OCI-LY1 (cell line): ENCODE results near the gene GNA14.

Experiments used
- H2AFZ ChIP-seq: fragments of 200-600 bp; sonication (generic), shearing (Covaris generic); 2 replicates; pipeline ENCODE4 v1.6.0; 2014; ENCODE audit warnings: antibody characterized with exemption, mild to moderate bottlenecking, low read length
- H3F3A ChIP-seq: fragments of 200-600 bp; sonication (generic), shearing (Covaris generic); 2 replicates; pipeline ENCODE4 v1.6.0; 2014; ENCODE audit warnings: mild to moderate bottlenecking, antibody characterized with exemption, low read length, moderate library complexity; ENCODE audit not compliant: insufficient read depth
- H3K27ac ChIP-seq: fragments of 200-600 bp; sonication (generic); 2 replicates; pipeline ENCODE4 v1.5.1; 2014; ENCODE audit warnings: low read length, mixed run types, mild to moderate bottlenecking, low read depth; ENCODE audit not compliant: poor library complexity, severe bottlenecking
- H3K27me3 ChIP-seq: fragments of 200-600 bp; sonication (generic); 2 replicates; pipeline ENCODE4 v1.6.0; 2014; ENCODE audit warnings: antibody characterized with exemption, mild to moderate bottlenecking, low read length, moderate library complexity; ENCODE audit not compliant: insufficient read depth
- H3K36me3 ChIP-seq: fragments of 200-600 bp; sonication (generic); 2 replicates; pipeline ENCODE4 v1.6.1; 2014; ENCODE audit warnings: mild to moderate bottlenecking, antibody characterized with exemption, low read length, moderate library complexity, mixed read lengths; ENCODE audit not compliant: insufficient read depth
- H3K4me1 ChIP-seq: fragments of 200-600 bp; sonication (generic); 2 replicates; pipeline ENCODE4 v1.5.1; 2014; ENCODE audit warnings: mild to moderate bottlenecking, low read length, moderate library complexity; ENCODE audit not compliant: insufficient read depth, severe bottlenecking
- H3K4me2 ChIP-seq: fragments of 200-600 bp; sonication (generic), shearing (Covaris generic); 2 replicates; pipeline ENCODE4 v1.6.1; 2014; ENCODE audit warnings: low read length
- H3K4me3 ChIP-seq: fragments of 200-600 bp; sonication (generic); 2 replicates; pipeline ENCODE4 v1.5.1; 2014; ENCODE audit warnings: low read length, low read depth, mild to moderate bottlenecking, mixed read lengths; ENCODE audit not compliant: poor library complexity, severe bottlenecking
- H3K79me2 ChIP-seq: fragments of 200-600 bp; shearing (Covaris generic); 2 replicates; pipeline ENCODE4 v1.6.1; 2016; ENCODE audit warnings: mixed run types, low read length, mixed read lengths; ENCODE audit not compliant: insufficient read depth
- H3K9ac ChIP-seq: fragments of 200-600 bp; sonication (generic), shearing (Covaris generic); 2 replicates; pipeline ENCODE4 v1.6.1; 2014; ENCODE audit warnings: mild to moderate bottlenecking, low read length, mixed read lengths
- H3K9me2 ChIP-seq: fragments of 200-600 bp; sonication (generic), shearing (Covaris generic); 2 replicates; pipeline ENCODE4 v1.6.1; 2014; ENCODE audit warnings: low read depth, mild to moderate bottlenecking, low read length, mixed read lengths
- H3K9me3 ChIP-seq: fragments of 200-600 bp; shearing (Covaris generic); 2 replicates; pipeline ENCODE4 v1.6.1; 2014; ENCODE audit warnings: low read length, mixed read lengths
- H4K20me1 ChIP-seq: fragments of 200-600 bp; sonication (generic), shearing (Covaris generic); 2 replicates; pipeline ENCODE4 v1.6.0; 2016; ENCODE audit warnings: mild to moderate bottlenecking, low read length; ENCODE audit not compliant: insufficient read depth
- CTCF ChIP-seq: fragments of 200-600 bp; sonication (generic), shearing (Covaris generic); IDR thresholded peaks from 2 replicates; pipeline ENCODE4 v1.5.1; 2017; ENCODE audit warnings: mild to moderate bottlenecking, antibody characterized with exemption, low read length, moderate library complexity, mixed read lengths
- EZH2 ChIP-seq: fragments of 200-600 bp; sonication (generic), shearing (Covaris generic); IDR thresholded peaks from 2 replicates; pipeline ENCODE4 v1.8.0; 2017; ENCODE audit warnings: borderline replicate concordance, mixed run types, mild to moderate bottlenecking, antibody characterized with exemption, low read length, moderate library complexity, mixed read lengths

Gene GNA14

GRCh38 chr9:77600810-77601209, 47.3 kb downstream of the GNA14 start:
- no peaks in the 10 kb centered on the region for H3F3A ChIP-seq
- no peaks in the 10 kb centered on the region for H3K9me2 ChIP-seq
- no peak for TF ChIP-seq CTCF
- no peak for TF ChIP-seq EZH2
- H3K4me1 ChIP-seq, result no peaks in the 10 kb centered on the region
- H3K27ac ChIP-seq, result no peak overlapping the region
- no peak overlapping the region for H3K4me3 ChIP-seq
- H3K4me2 ChIP-seq, result no peak overlapping the region
- H3K36me3 ChIP-seq, result no peaks in the 10 kb centered on the region
- no peaks in the 10 kb centered on the region for H3K9me3 ChIP-seq
- no peaks in the 10 kb centered on the region for H3K27me3 ChIP-seq
- H2AFZ ChIP-seq, result no peak overlapping the region
- no peaks in the 10 kb centered on the region for H4K20me1 ChIP-seq
- H3K9ac ChIP-seq, result no peak overlapping the region
- H3K79me2 ChIP-seq, result no peaks in the 10 kb centered on the region

- no peaks in the 10 kb centered on the region for H3K36me3 ChIP-seq
- H3K9me3 ChIP-seq, result no peaks in the 10 kb centered on the region
- H3K9ac ChIP-seq, result no peak overlapping the region
- H3K27ac ChIP-seq, result no peak overlapping the region
- H3K9me2 ChIP-seq, result no peaks in the 10 kb centered on the region
- no peak for TF ChIP-seq EZH2
- TF ChIP-seq CTCF, result no peak
- no peaks in the 10 kb centered on the region for H3K79me2 ChIP-seq
- no peaks in the 10 kb centered on the region for H4K20me1 ChIP-seq
- no peaks in the 10 kb centered on the region for H3K27me3 ChIP-seq
- H3K4me3 ChIP-seq, result no peak overlapping the region
- H3K4me1 ChIP-seq, result no peaks in the 10 kb centered on the region
- no peaks in the 10 kb centered on the region for H3F3A ChIP-seq
- no peak overlapping the region for H2AFZ ChIP-seq
- H3K4me2 ChIP-seq, result no peak overlapping the region
Measured at GRCh38 chr9:77599492-77599891, 48.6 kb downstream of the GNA14 start.

- no peak overlapping the region for H3K4me2 ChIP-seq
- no peaks in the 10 kb centered on the region for H4K20me1 ChIP-seq
- H3K9me2 ChIP-seq, result no peaks in the 10 kb centered on the region
- no peak for TF ChIP-seq CTCF
- no peak for TF ChIP-seq EZH2
- H3K27me3 ChIP-seq, result no peaks in the 10 kb centered on the region
- H3F3A ChIP-seq, result no peaks in the 10 kb centered on the region
- no peak overlapping the region for H3K27ac ChIP-seq
- H3K4me1 ChIP-seq, result no peaks in the 10 kb centered on the region
- H3K9me3 ChIP-seq, result no peaks in the 10 kb centered on the region
- H3K79me2 ChIP-seq, result no peaks in the 10 kb centered on the region
- H2AFZ ChIP-seq, result no peak overlapping the region
- H3K36me3 ChIP-seq, result no peaks in the 10 kb centered on the region
- H3K9ac ChIP-seq, result no peak overlapping the region
- H3K4me3 ChIP-seq, result no peak overlapping the region
Measured at GRCh38 chr9:77598991-77599390, 49.1 kb downstream of the GNA14 start.
